Body of pancreas (tissue), 4 donors: ENCODE data around the gene WWOX. TPM values are rescaled to one million over a fixed set of nuclear protein-coding genes. Genes with fewer than 3 reads are reported as not detected.

Experiments
- ATAC-seq: fragments of 150-250 bp; one replicate; pipeline ENCODE4 v1.9.1; 2016
- DNase-seq, 4 donors: peaks; one replicate each; pipeline ENCODE4 v3.0.0-alpha.2; 2019
- H3K27ac ChIP-seq, 4 donors: fragments of 200-600 bp; sonication (generic); 1 replicate in 3 of 4; 2 replicates in 1 of 4; pipeline versions ENCODE4 v1.5.1 to v1.6.1; 2016 to 2019; ENCODE audit warnings: mild to moderate bottlenecking in 1 of 4, mixed read lengths in 1 of 4, moderate library complexity in 1 of 4
- H3K27me3 ChIP-seq, 2 donors: fragments of 200-600 bp; sonication (generic); one replicate each; pipeline ENCODE4 v1.6.0; 2016; ENCODE audit warnings: mild to moderate bottlenecking in 1 of 2
- H3K36me3 ChIP-seq, 2 donors: fragments of 200-600 bp; sonication (generic); replicated peaks in 1 of 2; 2 replicates each; pipeline ENCODE4 v1.5.1; 2016; ENCODE audit warnings: low read depth in 2 of 2; ENCODE audit not compliant: insufficient read depth in 1 of 2
- H3K4me1 ChIP-seq: fragments of 200-600 bp; sonication (generic); one replicate; pipeline ENCODE4 v1.6.0; 2016
- H3K4me3 ChIP-seq, 2 donors: fragments of 200-600 bp; sonication (generic); 1 replicate in 1 of 2; 2 replicates in 1 of 2; pipeline ENCODE4 v1.5.1; 2016 to 2019
- H3K9me3 ChIP-seq, 3 donors: fragments of 200-600 bp; sonication (generic); 1 replicate in 2 of 3; 2 replicates in 1 of 3; pipeline ENCODE4 v1.5.1; 2016
- CTCF ChIP-seq, 7 experiments: fragments of 450-650 bp in 4 of 7; fragments of 200-600 bp in 3 of 7; sonication (generic) in 3 of 7; IDR thresholded peaks; one replicate each; pipeline ENCODE4 v1.5.1; 2016 to 2019; ENCODE audit warnings: antibody characterized with exemption in 7 of 7
- POLR2A ChIP-seq, 3 donors: fragments of 450-650 bp; IDR thresholded peaks; one replicate each; pipeline ENCODE4 v1.6.1; 2016; ENCODE audit warnings: antibody characterized with exemption in 3 of 3, mild to moderate bottlenecking in 2 of 3
- WGBS, 2 donors: methylation state at CpG; one replicate each; pipeline ENCODE4 v1.1.5; 2017; 5-methylcytosine and 5-hydroxymethylcytosine counted together
- intact Hi-C: fragments of 100-400 bp; cut with DNase I; formaldehyde crosslinking; loops from one replicate; pipeline ENCODE4 v1.15.1; 2023
- total RNA-seq, 2 donors: library from RNA; depleted of rRNA; stranded (reverse); fragments of >200 nt; gene quantifications; one replicate each; pipeline ENCODE4 v1.1.0, GENCODE V29; 2016

The WWOX gene
- total RNA-seq, 2 donors from 2014 or later: 52.7 to 67.2 TPM

GRCh38 chr16:79195938-79196337 lies 1096.5 kb downstream of the WWOX start:
- H3K27ac ChIP-seq: no peak overlapping the region
- DNase-seq (no peak), ATAC-seq (no peak)
- intact Hi-C loops: no loop called here
- no peaks in the 10 kb centered on the region for H3K36me3 ChIP-seq
- H3K4me1 ChIP-seq: no peaks in the 10 kb centered on the region
- WGBS, 2 donors: 64 to 77% methylated on average over 4 of the region's 4 CpGs
- H3K4me3 ChIP-seq: no peak overlapping the region
- H3K27me3 ChIP-seq: no peaks in the 10 kb centered on the region
- no peak for TF ChIP-seq CTCF (IDR thresholded peaks at IDR 0.05)
- no peak for TF ChIP-seq POLR2A (IDR thresholded peaks at IDR 0.05)
- H3K9me3 ChIP-seq: no peaks in the 10 kb centered on the region

- Histone ChIP-seq H3K9me3 (no peaks in the 10 kb centered on the region), H3K27ac (no peak overlapping the region), H3K36me3 (no peaks in the 10 kb centered on the region), H3K4me3 (no peak overlapping the region), H3K4me1 (no peaks in the 10 kb centered on the region), H3K27me3 (no peaks in the 10 kb centered on the region)
- intact Hi-C loops: no loop called here
- DNase-seq: no peak
- WGBS, 2 donors: 78 to 80% methylated on average over 5 of the region's 5 CpGs
- TF ChIP-seq POLR2A (IDR thresholded peaks at IDR 0.05) (no peak), CTCF (IDR thresholded peaks at IDR 0.05) (no peak)
- no peak for ATAC-seq
Measured at GRCh38 chr16:79201436-79201835, 1102.0 kb downstream of the WWOX start.

GRCh38 chr16:79202977-79203376 lies 1103.5 kb downstream of the WWOX start:
- Histone ChIP-seq H3K27ac (no peak overlapping the region), H3K4me3 (no peak overlapping the region), H3K4me1 (no peaks in the 10 kb centered on the region), H3K36me3 (no peaks in the 10 kb centered on the region), H3K27me3 (no peaks in the 10 kb centered on the region), H3K9me3 (no peaks in the 10 kb centered on the region)
- intact Hi-C loops: no loop called here
- TF ChIP-seq CTCF (IDR thresholded peaks at IDR 0.05) (no peak), POLR2A (IDR thresholded peaks at IDR 0.05) (no peak)
- 50 to 64% methylated on average over 8 of the region's 8 CpGs for WGBS, 2 donors
- ATAC-seq (no peak), DNase-seq (no peak)

- no peak for TF ChIP-seq CTCF (IDR thresholded peaks at IDR 0.05)
- TF ChIP-seq POLR2A (IDR thresholded peaks at IDR 0.05): no peak
- H3K4me1 ChIP-seq: no peaks in the 10 kb centered on the region
- H3K27me3 ChIP-seq: no peaks in the 10 kb centered on the region
- H3K9me3 ChIP-seq: no peaks in the 10 kb centered on the region
- DNase-seq (no peak), ATAC-seq (no peak)
- H3K36me3 ChIP-seq: no peaks in the 10 kb centered on the region
- intact Hi-C loops: no loop called here
- no peak overlapping the region for H3K4me3 ChIP-seq
- WGBS, 2 donors: 71 to 78% methylated on average over 8 of the region's 8 CpGs
- H3K27ac ChIP-seq: no peak overlapping the region
Measured at GRCh38 chr16:79204486-79204885, 1105.0 kb downstream of the WWOX start.

- no peak for TF ChIP-seq CTCF (IDR thresholded peaks at IDR 0.05)
- no peak for TF ChIP-seq POLR2A (IDR thresholded peaks at IDR 0.05)
- Histone ChIP-seq H3K27me3 (no peaks in the 10 kb centered on the region), H3K27ac (no peak overlapping the region), H3K4me3 (no peak overlapping the region), H3K4me1 (no peaks in the 10 kb centered on the region), H3K9me3 (no peaks in the 10 kb centered on the region), H3K36me3 (no peaks in the 10 kb centered on the region)
- DNase-seq (no peak), ATAC-seq (no peak)
- intact Hi-C loops: no loop called here
- WGBS, 2 donors: 74 to 81% methylated on average over 2 to 4 of the region's 4 CpGs
Measured at GRCh38 chr16:79206889-79207288, 1107.4 kb downstream of the WWOX start.
